HepG2 (cell line): Measurements from ENCODE around the gene PTMA. TPM values are rescaled to one million over a fixed set of nuclear protein-coding genes. Genes with fewer than 3 reads are reported as not detected.
A peak's percentile ranks its signal among the peaks of the same experiment; 100 is the strongest.

Experiments
- BORCS8-MEF2B ChIP-seq: sonication (generic); formaldehyde crosslinking; IDR thresholded peaks from 2 replicates; pipeline ENCODE4 v1.8.0; 2022; ENCODE audit warnings: mild to moderate bottlenecking, missing genetic modification reagents
- BRCA1 ChIP-seq: sonication (generic); formaldehyde crosslinking; IDR thresholded peaks from 2 replicates; pipeline ENCODE4 v1.4.0; 2020; ENCODE audit warnings: missing genetic modification reagents
- CBX1 ChIP-seq: IDR thresholded peaks from one replicate; pipeline ENCODE4 v1.6.1; 2016; ENCODE audit warnings: antibody characterized with exemption, low read depth
- FOXC1 ChIP-seq: sonication (generic); formaldehyde crosslinking; IDR thresholded peaks from 2 replicates; pipeline ENCODE4 v1.8.0; 2022; ENCODE audit warnings: mild to moderate bottlenecking, missing genetic modification reagents, borderline replicate concordance
- GFI1 ChIP-seq: sonication (generic); formaldehyde crosslinking; IDR thresholded peaks from 2 replicates; pipeline ENCODE4 v1.5.0; 2020; ENCODE audit warnings: missing genetic modification reagents, mild to moderate bottlenecking, borderline replicate concordance
- KDM2A ChIP-seq: sonication (generic); formaldehyde crosslinking; IDR thresholded peaks from 2 replicates; pipeline ENCODE4 v1.4.0; 2020; ENCODE audit warnings: low read depth, missing genetic modification reagents, borderline replicate concordance
- MIXL1 ChIP-seq: IDR thresholded peaks from 2 replicates; pipeline ENCODE4 v1.6.1; 2016
- NBN ChIP-seq: fragments of 450-650 bp; conservative IDR thresholded peaks from 2 replicates; pipeline ENCODE4 v1.6.1; 2017
- NCOR1 ChIP-seq: fragments of 200-600 bp; sonication (generic); IDR thresholded peaks from 2 replicates; pipeline ENCODE4 v1.7.0; 2017; ENCODE audit warnings: antibody characterized with exemption, low read length, borderline replicate concordance
- SP2 ChIP-seq: sonication (generic); formaldehyde crosslinking; IDR thresholded peaks from 2 replicates; pipeline ENCODE4 v1.5.1; 2020; ENCODE audit warnings: mild to moderate bottlenecking, missing genetic modification reagents
- TAF15 ChIP-seq: fragments of 200-400 bp; formaldehyde crosslinking; IDR thresholded peaks from one replicate; pipeline ENCODE4 v1.6.1; 2018; ENCODE audit warnings: mild to moderate bottlenecking, low read depth, low read length; ENCODE audit not compliant: poor library complexity, severe bottlenecking
- TOE1 ChIP-seq: sonication (generic); formaldehyde crosslinking; IDR thresholded peaks from 2 replicates; pipeline ENCODE4 v1.4.0; 2020; ENCODE audit warnings: mild to moderate bottlenecking, missing genetic modification reagents
- ZBTB7B ChIP-seq: sonication (generic); formaldehyde crosslinking; IDR thresholded peaks from 2 replicates; pipeline ENCODE4 v1.4.0; 2020; ENCODE audit warnings: missing genetic modification reagents
- ZFP90 ChIP-seq: sonication (generic); formaldehyde crosslinking; IDR thresholded peaks from 2 replicates; pipeline ENCODE4 v1.8.0; 2022; ENCODE audit warnings: missing genetic modification reagents, mild to moderate bottlenecking, inconsistent platforms, borderline replicate concordance
- ZNF138 ChIP-seq: sonication (generic); formaldehyde crosslinking; IDR thresholded peaks from 2 replicates; pipeline ENCODE4 v1.5.0; 2020; ENCODE audit warnings: mild to moderate bottlenecking, low read depth, missing genetic modification reagents
- ZNF451 ChIP-seq: sonication (generic); formaldehyde crosslinking; IDR thresholded peaks from 2 replicates; pipeline ENCODE4 v1.5.0; 2020; ENCODE audit warnings: mild to moderate bottlenecking, missing genetic modification reagents
- ZNF569 ChIP-seq: sonication (generic); formaldehyde crosslinking; IDR thresholded peaks from 2 replicates; pipeline ENCODE4 v1.5.0; 2020; ENCODE audit warnings: mild to moderate bottlenecking, missing genetic modification reagents, moderate library complexity, borderline replicate concordance
- polyA plus RNA-seq, 8 experiments: library from polyadenylated mRNA; depleted of rRNA in 3 of 8; stranded (reverse) in 7 of 8; unstranded in 1 of 8; fragments of >200 nt; fragmentation: Illumina TruSeq in 4 of 8; extraction: Trizol in 4 of 8; gene quantifications; 2 replicates each; pipeline versions ENCODE4 v1.2.1 to v1.2.3, GENCODE V29; 2011 to 2016; ENCODE audit warnings: low read depth in 4 of 8, missing spikeins in 1 of 8, mixed read lengths in 1 of 8; ENCODE audit not compliant: insufficient read depth in 1 of 8
- total RNA-seq, 5 experiments: library from RNA; depleted of rRNA; stranded (reverse); fragments of >200 nt; fragmentation: Illumina TruSeq; extraction: Trizol; gene quantifications; 2 replicates each; pipeline ENCODE4 v1.2.3, GENCODE V29; 2016; ENCODE audit warnings: low read depth in 1 of 5
- TF ChIP-seq, protein P1 (sequence below): IDR thresholded peaks from 2 replicates; pipeline ENCODE4 v1.6.1; 2016; ENCODE audit warnings: missing biosample characterization, missing genetic modification reagents, low read depth
- TF ChIP-seq, protein P2 (sequence below): sonication (generic); formaldehyde crosslinking; IDR thresholded peaks from 2 replicates; pipeline ENCODE4 v1.4.0; 2020; ENCODE audit warnings: missing genetic modification reagents
- TF ChIP-seq, protein P3 (sequence below): sonication (generic); formaldehyde crosslinking; IDR thresholded peaks from 2 replicates; pipeline ENCODE4 v1.5.0; 2020; ENCODE audit warnings: missing genetic modification reagents

Gene PTMA
- total and polyA plus RNA-seq, 2 of the 13 experiments (the other 11 are each of a cell fraction or from before 2014, with no cell fraction given): 190 to 1,086 TPM

DNA sequence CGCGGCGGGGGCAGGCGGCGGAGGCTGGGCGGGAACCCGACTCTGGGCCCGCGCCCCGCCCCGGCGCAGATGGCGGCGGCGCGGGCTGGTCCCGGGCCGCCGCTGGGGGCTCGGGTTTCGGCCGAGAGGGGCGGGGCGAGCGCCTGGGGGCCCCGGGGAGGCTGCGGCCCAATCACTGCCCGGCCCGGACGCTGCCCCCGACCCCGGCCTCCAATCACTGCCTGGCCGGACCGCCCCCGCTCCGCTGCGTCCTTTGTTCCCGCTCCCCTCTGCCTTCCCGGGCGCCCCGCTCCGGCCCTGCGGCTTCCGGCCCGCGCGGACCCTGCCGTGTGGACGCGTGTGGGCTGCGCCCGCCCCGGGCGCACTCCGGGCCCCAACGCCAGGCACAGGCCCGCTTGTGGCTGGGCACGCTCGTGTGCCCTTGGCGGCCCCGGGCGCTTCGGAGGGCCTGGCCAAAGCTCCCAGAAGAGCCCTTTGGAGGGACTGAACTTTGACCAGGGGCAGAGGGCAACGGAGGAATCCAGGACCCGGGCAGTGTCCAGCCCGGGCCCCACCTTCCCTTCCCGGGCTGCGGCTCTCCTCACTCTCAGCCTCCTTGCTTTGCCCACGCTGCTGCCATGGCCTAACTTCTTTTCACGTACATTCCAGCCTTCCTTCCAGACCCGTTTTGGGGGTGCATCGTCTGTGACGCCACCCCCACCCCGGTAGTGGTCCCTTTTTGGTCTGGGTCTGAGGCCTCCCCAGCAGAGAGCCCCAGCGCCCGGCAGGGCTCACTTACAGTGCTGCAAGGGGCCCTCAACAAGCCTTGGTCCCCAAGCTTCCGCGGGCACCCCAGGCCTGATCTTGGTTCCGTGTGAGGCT, 27.1 kb upstream of the PTMA start (continued):
- TF ChIP-seq, protein P1, sequence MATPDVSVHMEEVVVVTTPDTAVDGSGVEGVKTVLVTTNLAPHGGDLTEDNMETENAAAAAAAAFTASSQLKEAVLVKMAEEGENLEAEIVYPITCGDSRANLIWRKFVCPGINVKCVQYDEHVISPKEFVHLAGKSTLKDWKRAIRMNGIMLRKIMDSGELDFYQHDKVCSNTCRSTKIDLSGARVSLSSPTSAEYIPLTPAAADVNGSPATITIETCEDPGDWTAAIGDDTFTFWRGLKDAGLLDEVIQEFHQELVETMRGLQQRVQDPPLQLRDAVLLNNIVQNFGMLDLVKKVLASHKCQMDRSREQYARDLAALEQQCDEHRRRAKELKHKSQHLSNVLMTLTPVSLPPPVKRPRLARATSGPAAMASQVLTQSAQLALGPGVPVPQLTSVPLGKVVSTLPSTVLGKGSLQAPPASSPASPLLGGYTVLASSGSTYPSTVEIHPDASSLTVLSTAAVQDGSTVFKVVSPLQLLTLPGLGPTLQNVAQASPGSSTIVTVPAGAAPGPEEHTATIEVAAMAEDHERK (CRISPR knock-in tag): 0 out of 2 replicates have a peak, but pooled peaks have one; percentile 40
- TF ChIP-seq ZNF451 (CRISPR knock-in tag) (peak; percentile 79), ZFP90 (peak; percentile 33; the same call in 1 of the 2 replicates), TAF15 (peak; percentile 81), MIXL1 (CRISPR knock-in tag) (peak; percentile 8; the same call in 1 of the 2 replicates), FOXC1 (CRISPR knock-in tag) (no peak; the same call in 1 of the 2 replicates), BORCS8-MEF2B (peak; percentile 88), SP2 (peak; percentile 68; the same call in 1 of the 2 replicates), TOE1 (CRISPR knock-in tag) (peak; percentile 32; the same call in 1 of the 2 replicates), ZNF138 (0 out of 2 replicates have a peak, but pooled peaks have one; percentile 71), ZNF569 (CRISPR knock-in tag) (no peak; the same call in 1 of the 2 replicates), GFI1 (CRISPR knock-in tag) (peak; percentile 97), BRCA1 (CRISPR knock-in tag) (no peak), CBX1 (peak; percentile 82), ZBTB7B (peak; percentile 55), KDM2A (CRISPR knock-in tag) (peak; percentile 72), NBN (no peak), NCOR1 (peak; percentile 92)
- TF ChIP-seq, protein P2, sequence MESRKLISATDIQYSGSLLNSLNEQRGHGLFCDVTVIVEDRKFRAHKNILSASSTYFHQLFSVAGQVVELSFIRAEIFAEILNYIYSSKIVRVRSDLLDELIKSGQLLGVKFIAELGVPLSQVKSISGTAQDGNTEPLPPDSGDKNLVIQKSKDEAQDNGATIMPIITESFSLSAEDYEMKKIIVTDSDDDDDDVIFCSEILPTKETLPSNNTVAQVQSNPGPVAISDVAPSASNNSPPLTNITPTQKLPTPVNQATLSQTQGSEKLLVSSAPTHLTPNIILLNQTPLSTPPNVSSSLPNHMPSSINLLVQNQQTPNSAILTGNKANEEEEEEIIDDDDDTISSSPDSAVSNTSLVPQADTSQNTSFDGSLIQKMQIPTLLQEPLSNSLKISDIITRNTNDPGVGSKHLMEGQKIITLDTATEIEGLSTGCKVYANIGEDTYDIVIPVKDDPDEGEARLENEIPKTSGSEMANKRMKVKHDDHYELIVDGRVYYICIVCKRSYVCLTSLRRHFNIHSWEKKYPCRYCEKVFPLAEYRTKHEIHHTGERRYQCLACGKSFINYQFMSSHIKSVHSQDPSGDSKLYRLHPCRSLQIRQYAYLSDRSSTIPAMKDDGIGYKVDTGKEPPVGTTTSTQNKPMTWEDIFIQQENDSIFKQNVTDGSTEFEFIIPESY (CRISPR knock-in tag): 0 out of 2 replicates have a peak, but pooled peaks have one; percentile 3
- TF ChIP-seq, protein P3, sequence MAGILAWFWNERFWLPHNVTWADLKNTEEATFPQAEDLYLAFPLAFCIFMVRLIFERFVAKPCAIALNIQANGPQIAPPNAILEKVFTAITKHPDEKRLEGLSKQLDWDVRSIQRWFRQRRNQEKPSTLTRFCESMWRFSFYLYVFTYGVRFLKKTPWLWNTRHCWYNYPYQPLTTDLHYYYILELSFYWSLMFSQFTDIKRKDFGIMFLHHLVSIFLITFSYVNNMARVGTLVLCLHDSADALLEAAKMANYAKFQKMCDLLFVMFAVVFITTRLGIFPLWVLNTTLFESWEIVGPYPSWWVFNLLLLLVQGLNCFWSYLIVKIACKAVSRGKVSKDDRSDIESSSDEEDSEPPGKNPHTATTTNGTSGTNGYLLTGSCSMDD (CRISPR knock-in tag): no peak
